ENCODE measurements around the gene PHACTR1.
A peak's percentile ranks its signal among the peaks of the same experiment; 100 is the strongest.

PHACTR1 gene

DNA sequence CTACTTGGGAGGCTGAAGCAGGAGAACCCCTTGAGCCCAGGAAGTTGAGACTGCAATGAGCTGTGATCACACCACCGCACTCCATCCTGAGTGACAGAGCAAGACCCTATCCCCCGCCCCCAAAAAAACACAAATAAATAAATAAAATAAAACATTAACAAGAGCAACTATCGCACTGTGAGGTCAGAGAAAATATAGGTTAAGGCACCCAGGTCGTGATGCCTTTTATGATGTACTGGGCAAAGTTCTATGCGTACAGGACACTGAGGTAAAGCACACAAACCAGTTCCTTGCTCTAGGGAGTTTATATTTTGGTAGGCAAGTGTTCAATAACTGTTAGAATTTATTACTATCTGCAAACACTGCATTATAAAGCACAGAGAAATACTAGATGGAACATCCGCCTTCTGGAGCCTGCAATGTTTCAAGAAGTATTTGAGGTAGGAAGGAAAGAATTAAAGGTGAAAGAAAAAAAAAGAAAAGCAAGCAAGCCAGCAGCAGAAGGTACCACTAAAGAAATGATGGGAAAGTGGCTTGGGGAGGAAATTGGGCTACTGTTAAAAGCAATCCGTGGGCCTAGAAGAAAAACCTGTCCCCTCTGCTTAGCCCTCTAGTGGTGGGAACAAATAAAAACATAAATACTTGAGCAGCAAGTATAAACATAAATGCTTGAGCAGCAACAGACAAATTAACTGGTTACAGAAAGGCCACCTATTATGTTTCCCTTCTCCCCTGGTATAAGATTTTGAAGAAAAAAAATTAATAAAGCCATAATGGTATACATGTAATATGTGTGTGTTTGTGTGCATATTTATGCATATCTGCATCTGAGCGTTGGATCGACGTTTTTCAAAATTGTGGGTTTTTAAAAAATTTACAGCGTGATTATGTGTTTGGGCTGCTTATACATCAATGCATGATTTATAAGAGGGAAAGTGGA lies 128.0 kb downstream of the PHACTR1 start:
- in situ Hi-C loops (cut with HindIII; ENCODE audit: low sequenced_read_pairs), result no loop called here
- peak; percentile 13 for DNase-seq (ENCODE audit: low read depth)
- H3K4me3 ChIP-seq (ENCODE audit: low read depth, low read length), result no peak overlapping the region
- TF ChIP-seq, protein P1, sequence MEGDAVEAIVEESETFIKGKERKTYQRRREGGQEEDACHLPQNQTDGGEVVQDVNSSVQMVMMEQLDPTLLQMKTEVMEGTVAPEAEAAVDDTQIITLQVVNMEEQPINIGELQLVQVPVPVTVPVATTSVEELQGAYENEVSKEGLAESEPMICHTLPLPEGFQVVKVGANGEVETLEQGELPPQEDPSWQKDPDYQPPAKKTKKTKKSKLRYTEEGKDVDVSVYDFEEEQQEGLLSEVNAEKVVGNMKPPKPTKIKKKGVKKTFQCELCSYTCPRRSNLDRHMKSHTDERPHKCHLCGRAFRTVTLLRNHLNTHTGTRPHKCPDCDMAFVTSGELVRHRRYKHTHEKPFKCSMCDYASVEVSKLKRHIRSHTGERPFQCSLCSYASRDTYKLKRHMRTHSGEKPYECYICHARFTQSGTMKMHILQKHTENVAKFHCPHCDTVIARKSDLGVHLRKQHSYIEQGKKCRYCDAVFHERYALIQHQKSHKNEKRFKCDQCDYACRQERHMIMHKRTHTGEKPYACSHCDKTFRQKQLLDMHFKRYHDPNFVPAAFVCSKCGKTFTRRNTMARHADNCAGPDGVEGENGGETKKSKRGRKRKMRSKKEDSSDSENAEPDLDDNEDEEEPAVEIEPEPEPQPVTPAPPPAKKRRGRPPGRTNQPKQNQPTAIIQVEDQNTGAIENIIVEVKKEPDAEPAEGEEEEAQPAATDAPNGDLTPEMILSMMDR (IDR thresholded peaks at IDR 0.05; ENCODE audit: low read depth, low read length, missing control alignments), result peak; percentile 70

DNA sequence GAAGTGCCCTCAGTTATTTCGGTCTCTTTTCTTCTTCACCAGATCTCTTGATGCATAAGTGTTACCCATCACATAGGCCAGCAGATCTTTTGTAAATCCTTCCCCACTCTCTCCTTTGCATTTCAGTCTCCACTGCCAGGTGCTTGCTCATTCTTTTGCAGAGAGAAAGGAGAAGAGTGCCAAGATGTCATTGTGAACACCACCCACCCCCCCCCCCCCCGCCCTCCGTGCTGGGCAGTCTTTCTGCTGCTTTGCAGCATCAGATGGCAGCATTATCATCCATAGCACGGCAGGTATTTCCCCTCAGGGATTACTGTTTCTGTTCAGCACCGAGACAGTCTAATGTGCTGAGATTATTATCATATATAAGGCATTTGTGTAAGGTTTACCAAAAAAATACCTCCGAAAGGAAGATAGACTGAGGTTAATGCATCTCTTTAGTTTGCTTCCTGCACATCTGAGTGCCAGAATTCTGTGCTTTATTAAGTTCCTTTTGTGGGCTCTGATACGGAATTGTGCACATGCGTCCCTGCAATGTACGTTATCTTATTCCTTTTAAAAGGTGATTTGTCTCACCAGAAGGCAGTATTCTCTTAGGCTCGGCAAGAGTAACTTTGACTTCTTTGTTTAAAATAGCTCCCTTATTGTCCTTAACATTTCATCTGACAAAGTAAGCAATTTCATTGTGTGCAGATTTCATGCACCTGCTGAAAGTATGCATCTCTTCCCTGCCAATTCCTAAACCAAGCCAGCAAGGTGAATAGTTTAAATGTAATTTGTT lies 128.8 kb downstream of the PHACTR1 start:
- in situ Hi-C loops (cut with HindIII; ENCODE audit: low sequenced_read_pairs), result no loop called here
- TF ChIP-seq, protein P1 (IDR thresholded peaks at IDR 0.05; ENCODE audit: low read depth, low read length, missing control alignments), result no peak
- DNase-seq (ENCODE audit: low read depth), result no peak
- H3K4me3 ChIP-seq (ENCODE audit: low read depth, low read length), result no peak overlapping the region

DNA sequence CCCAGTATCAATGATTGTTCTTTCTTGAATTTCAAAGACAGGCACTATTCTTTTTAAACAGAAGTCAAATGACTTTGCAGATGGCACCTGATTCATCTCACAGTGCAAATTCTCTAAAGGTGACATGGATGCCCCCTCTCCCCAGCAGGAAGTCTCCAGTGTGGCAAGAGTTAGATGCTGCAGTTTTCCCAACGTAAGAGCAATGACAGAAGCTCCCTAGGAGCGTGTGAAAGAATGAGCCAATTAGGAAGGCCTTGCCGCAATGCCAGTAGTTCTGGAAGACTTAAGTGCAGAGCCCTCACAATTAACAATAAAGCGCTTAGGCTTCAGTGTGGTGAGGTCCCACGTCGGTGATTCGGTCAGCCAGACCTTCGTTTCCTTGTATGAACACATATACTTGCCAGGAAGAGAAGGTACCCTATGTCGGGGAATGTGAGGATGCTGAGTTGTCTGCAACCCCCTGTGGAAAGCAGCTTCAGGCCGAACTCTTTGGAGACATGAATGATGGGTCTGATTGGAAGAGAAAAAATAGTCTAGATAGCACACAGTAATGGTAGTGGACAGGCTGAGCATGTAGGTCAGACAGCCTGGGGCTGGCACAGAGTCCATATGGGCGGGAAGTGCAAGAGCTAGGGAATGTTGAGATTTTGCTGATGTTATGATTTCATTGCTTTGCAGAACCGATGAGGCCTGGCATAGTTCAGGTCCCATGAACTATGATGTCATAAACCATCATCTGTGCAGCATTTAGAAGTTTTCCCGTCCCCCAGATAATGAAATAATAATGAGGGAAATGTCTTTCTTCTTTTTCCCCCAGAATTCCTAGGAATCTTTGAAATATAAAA lies 132.6 kb downstream of the PHACTR1 start:
- no peak for DNase-seq (ENCODE audit: low read depth)
- TF ChIP-seq, protein P1 (IDR thresholded peaks at IDR 0.05; ENCODE audit: low read depth, low read length, missing control alignments), result no peak
- H3K4me3 ChIP-seq (ENCODE audit: low read depth, low read length), result no peak overlapping the region
- in situ Hi-C loops (cut with HindIII; ENCODE audit: low sequenced_read_pairs), result no loop called here

DNA sequence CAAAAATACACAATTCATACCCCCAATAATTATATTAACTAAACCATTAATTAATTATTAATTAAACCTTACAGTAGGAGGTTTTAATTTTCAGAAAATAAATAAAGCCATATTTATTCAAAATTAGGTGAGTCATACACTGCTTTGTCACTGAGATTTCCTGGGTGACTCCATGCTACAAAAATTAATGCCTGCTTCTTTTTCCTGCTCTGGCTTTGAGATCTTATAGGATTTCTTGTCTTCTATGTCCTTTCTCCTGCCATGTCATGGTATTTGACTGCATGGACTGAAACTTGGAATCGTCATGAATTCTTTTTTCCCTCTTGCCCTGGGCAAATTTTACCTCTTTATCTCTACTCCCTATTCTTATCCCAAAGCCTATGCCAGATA lies 133.2 kb downstream of the PHACTR1 start:
- DNase-seq (ENCODE audit: low read depth), result no peak
- in situ Hi-C loops (cut with HindIII; ENCODE audit: low sequenced_read_pairs), result no loop called here
- H3K4me3 ChIP-seq (ENCODE audit: low read depth, low read length), result no peak overlapping the region
- TF ChIP-seq, protein P1 (IDR thresholded peaks at IDR 0.05; ENCODE audit: low read depth, low read length, missing control alignments), result no peak

DNA sequence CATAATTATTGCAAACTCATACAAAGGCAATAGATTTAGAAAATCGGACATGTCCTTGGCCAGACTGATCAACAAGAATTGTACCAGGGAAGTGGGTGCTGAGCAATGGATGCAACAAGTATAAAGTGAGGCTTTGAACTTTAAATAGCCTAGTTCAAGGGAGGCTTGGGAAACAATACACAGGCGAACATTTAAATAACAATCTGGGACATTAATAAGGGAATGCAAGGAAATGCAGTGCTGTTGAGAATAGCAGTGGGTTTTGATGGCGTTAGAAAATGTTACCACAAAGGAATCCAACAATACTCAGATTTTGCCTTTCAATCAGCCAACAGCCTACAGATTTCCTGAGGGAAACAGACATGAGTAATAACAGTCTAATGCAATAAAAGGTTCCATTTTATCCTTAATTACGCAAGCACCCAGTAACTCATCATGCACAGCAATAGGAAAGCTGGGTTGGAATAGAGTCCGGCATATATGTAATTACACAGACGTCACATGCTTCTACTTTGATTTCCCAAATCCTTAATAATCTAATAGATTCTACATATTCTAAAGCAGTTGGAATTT lies 134.6 kb downstream of the PHACTR1 start:
- no peak for DNase-seq (ENCODE audit: low read depth)
- H3K4me3 ChIP-seq (ENCODE audit: low read depth, low read length), result no peak overlapping the region
- in situ Hi-C loops (cut with HindIII; ENCODE audit: low sequenced_read_pairs), result no loop called here
- TF ChIP-seq, protein P1 (IDR thresholded peaks at IDR 0.05; ENCODE audit: low read depth, low read length, missing control alignments), result no peak
